T-helper 2 cell treated with Interferon-gamma antibody and Interleukin-4, amounts not matched to agents 100 ng/mL and 5 ng/mL, for 36 hours (primary cell): ENCODE data around the gene PAMR1. TPM values are rescaled to one million over a fixed set of nuclear protein-coding genes. Genes with fewer than 3 reads are reported as not detected.
"Not testable (repeated sequence)": the region's sequence is repeated elsewhere in the genome, so short reads cannot be mapped to it uniquely, and the experiment has no call there.

Experiments used
- intact Hi-C: fragments of 100-400 bp; cut with micrococcal nuclease; formaldehyde crosslinking; loops from one replicate; pipeline ENCODE4 v1.15.1; 2023
- total RNA-seq: library from RNA; stranded (reverse); gene quantifications from 2 replicates; pipeline ENCODE4 v1.2.3, GENCODE V29; 2022

The PAMR1 gene
- total RNA-seq, 1 donor from 2014 or later, result not detected

DNA sequence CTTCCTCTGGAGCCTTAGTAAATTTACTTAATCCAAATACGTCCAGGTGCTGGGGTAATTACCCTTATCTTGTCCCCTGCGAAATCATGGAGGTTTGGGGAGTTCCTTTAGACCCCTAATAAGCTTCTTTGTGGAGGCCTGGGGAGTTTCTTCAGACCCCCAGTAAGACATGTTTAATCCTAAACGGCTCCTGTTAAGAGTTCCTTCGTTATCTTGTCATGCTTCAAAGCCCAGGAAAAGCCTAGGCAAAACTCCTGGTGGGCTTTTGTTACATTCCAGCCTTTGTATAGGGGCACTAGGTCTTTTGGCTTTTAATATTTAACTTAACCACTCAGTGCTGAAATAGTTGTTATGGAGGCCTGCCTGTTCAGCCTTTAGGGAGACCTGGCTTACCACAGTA is 18.1 kb upstream of the PAMR1 start:
- intact Hi-C loops, result no loop called here

DNA sequence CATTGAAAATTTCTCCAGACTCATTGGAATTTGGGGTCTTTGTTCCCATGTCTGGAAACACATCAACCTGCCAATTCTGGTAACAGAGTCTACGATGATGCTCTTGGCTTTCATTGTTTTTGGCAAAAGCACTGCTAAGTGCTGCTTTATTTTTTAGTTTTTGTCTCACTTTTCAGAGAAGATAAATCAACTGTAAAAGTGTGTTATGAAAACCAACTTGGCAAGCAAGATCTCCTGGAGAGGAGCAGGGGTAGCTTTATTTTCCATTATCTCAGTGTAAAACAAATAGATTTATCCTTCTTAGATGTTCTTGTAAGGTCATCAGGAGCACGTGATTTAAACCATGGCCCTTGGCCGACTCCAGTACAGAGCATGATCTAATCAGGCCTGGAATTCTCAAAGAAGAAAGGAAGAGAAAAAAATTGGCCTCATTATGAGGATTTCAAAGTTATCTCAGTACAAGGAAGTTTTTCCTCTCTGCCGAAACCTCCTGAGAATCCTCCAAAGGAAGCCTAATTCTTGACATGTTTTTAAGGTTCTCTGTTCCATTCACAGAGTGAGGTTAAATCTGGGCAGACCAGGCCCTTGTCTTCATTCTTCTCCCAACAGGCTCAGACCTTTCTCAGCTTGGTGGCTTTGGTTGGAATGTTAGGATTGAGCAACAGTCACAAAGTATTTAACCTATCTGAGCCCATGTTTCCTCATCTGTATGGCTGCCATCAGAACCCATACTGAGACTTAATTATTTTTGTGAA is 16.4 kb upstream of the PAMR1 start:
- intact Hi-C loops, result no loop called here

DNA sequence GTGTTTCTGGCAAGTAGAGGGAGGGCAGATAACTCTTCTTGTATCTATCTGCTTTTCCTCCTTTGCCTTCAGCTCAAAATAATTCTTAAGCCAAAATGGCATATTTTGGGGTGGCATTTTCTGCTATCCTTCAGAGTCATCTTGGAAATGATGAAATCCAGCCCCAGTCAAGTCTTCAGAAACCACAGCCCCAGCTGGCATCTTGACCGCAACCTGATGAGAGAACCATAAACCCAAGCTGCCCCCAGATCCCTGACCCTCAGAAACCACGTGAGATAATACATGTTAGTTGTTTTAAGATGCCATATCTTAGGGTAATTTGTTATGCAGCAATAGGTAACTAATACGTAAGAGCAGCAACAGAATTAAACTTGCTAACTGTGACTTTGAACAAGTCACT is 15.1 kb upstream of the PAMR1 start:
- intact Hi-C loops, result no loop called here

DNA sequence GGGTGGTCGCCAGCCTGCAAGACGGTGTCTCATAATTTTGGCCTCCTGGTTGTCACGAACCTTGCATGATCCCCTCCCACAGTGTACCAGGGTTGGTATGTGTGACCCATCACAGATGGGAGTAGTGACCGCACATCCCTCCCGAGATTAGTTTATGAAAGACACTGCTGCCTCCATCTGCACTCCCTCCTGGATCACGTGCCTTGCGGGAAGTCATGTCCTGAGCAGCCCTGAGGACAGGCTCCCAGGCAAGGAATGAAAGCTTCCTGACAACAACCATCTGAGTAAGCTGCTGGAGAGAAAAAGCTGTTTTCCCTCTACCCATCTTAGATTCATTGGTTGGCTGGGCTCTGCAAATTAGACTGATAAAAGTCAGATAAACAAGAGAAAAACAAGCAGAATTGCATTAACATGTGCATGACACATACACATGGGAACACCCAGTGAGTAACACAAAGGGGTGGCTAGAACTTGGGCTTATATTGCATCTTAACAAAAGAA is 14.4 kb upstream of the PAMR1 start:
- intact Hi-C loops, result no loop called here

DNA sequence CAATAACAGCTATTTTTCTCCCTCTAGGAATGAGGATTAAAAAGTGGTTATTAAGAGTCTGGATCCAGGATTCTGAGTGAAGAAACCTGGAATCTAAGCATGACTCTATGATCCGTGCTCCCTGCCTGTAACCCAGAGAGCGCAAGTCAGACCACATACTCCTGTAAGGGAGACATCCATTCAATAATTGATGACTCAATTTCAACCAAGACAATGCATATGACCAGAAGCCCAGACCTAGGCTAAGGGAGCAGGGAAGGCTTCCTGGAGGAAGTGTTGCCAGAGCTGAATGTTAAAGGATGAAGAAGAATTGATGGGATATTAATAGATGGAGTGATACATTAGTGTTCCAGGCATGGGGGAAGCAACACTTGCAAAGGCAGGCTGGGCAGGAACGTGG is 13.8 kb upstream of the PAMR1 start:
- intact Hi-C loops, result no loop called here

DNA sequence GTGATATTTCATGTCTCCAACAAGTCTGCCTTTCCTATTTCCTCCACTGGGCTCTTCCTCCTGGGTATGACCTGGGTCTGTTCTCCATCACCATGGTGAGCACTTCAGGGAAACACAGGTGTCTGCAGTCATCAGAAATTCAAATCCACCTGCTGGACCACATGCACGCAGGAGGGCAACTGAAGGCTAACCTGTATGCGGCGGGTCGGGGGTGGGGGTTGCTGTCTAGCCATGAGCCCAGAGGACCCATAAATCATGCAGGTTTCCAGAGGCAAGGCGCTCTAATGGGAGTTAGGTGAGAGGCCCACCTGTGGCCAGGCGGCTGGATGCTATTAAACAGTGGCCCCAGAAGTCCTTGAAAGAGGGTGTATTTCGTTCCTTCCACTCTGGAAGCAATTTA is 11.1 kb upstream of the PAMR1 start:
- intact Hi-C loops, result no loop called here

DNA sequence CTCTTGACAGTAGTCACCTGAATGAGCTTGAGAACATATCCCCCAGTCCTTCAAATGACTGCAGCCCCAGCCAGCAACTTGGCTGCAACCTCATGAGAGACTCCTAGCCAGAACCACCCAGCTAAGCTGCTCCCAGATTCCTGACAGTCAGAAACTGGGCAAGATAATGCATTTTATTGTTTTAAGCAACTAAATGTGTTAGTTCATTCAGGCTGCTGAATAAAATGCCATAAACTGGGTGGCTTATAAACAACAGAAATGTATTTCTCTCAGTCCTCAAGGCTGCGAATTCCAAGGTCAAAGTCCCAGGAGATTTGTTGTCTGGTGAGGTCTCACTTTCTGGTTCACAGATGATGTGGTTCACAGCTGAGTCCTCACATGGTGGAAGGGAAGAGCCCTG is 5.8 kb upstream of the PAMR1 start:
- intact Hi-C loops, result no loop called here

DNA sequence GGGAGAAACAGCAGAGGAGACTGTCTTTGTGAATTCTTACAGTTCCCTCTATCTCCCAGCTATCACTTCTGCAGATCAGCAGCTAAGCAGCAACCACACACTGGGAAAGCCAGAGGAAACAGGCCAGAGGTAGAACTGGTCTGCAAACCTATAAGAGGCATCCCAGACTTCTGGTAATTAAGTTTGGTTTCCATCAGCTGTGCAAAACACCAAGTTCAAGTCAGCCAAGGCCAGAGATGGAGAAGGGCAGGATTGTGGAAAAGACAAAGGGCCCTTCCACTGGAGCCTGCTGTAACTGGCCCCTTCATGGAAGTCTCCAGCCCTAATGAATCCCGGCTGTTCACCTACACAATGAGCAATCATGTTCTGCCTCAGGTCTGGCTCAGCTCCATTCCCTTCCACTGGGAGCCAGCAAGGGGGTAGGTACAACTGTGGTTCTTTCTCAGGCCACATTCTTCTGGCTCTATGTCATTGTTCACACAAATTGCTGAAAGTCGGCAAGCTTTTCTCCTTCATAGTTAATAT is 4.6 kb upstream of the PAMR1 start:
- intact Hi-C loops, result no loop called here

DNA sequence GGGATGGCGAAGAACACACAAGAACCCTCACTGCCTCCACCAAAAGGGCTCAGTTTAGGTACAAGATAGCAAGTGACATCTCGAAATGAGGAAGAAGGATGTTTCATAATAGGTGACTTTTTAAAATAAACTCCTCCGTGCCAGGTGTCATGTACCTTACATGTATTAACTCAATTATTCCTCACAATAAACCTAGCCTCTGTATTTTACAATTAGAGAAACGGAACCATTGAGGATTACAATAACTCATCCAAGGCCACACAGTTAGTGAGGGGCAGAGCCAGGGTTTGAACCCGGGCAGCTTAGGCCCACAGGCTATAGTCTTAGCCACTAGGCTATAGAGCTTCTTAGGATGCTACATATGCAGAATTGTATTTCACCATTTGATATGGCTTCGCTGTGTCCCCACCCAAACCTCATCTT is 965 bp upstream of the PAMR1 start:
- intact Hi-C loops, result no loop called here

DNA sequence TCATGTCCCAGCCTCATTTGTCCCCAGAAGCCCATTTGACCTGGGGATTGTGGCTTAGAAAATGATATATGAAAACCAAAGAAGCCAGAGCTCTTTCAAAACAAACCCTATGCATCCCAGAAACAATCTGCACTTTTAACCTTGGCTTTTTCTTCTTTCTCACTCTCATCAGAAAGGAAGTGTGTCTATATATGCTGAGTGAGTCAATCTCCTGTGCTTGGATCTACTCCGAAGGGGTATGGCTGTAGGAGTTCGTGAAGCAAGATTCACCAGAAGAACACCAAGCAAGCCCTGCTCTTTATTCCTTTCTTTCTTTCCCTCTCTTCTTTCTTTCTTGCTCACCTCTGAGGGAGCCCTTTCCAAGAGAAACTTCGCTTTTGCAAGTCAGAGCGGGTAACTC is 636 bp downstream of the PAMR1 start:
- intact Hi-C loops, result no loop called here

DNA sequence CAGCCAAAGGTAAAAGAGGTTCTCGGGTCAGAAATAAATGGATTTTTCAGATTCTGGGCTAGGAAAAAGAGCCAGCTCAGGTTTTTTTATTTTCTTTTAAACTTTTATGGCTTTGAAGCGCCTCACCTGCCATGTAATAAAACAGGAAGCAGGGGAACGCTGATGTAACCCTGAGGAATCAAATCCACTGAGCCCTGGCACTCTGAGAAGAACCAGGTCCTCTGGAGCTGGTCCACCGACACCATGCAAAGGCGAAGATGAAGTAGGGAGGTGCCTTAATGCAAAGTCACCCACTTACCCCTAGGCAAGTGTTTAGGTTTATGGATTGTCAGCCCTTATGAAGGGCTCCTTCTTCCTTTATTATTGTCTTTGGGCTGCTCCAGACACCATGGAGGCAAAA is 1.6 kb downstream of the PAMR1 start:
- intact Hi-C loops, result no loop called here

DNA sequence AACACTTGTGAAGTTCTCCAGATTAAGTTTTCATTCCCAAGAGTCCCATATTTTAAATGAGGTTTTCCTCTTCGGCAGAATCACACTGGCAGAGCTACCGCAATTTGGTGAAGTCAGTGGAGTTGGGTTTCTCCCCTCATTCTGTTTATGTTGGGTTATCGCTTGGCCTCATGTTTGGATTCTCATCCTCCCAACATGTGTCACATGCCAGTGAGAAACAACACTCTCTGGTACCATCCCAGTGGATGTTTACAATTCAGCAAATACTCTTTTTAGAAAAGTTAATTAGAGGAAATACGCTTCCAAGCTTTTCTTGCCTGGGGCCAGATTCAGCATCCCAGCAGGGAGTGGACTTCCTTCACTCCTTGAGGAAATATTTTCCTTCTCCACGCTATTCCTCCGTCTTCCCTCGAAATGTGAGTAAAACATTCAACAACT is 2.1 kb downstream of the PAMR1 start:
- intact Hi-C loops, result no loop called here

DNA sequence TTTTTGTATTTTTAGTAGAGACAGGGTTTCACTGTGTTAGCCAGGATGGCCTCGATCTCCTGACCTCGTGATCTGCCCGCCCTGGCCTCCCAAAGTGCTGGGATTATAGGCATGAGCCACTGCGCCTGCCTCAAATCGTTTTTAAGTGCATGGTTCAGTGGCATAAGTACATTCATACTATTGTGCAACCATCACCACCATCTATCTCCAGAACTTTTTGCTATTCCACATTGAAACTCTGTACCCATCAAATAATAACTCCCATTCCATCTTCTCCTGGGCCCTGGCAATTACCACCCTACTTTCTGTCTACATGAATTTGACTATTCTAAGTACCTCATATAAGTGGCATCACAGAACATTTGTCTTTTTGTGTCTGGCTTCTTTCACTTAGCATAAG is 3.3 kb downstream of the PAMR1 start:
- intact Hi-C loops, result not testable (repeated sequence)

DNA sequence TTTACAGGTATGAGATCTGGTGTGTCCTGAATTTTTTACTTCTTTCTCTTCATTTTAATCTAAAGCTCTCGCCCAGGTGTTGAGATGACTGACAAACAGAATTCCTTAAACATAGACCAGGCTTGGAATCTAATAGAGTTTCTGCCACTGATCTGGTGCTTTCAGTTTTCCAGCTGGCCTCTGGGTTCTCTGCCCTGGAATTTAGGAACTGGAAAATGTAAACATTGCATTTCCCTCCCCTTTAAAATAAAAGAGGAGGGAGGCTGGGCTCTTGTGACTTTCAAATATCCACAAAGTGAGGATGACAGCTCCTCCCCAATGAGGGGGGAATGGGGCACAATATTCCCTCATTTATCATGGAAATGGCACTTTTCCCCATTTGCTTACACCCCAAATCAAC is 5.0 kb downstream of the PAMR1 start:
- intact Hi-C loops, result no loop called here

DNA sequence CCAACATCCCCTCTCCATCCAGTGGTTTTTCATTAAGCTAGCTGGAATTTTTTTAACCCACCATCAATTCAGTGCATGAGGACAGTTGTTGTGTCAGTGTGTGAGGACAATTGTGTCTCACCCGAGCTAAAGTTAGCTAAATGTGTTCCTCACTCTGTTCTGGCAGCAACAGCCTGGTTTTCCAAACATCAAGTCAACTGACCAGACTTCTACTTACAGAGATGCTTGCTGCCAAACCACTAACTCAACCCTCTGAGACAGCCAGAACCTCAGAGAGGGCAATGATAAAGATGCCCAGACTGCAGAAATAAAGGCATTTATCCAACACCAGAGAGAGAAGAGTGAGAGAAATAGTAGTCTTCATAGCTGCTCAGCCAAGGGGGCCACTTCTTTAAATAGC is 6.7 kb downstream of the PAMR1 start:
- intact Hi-C loops, result no loop called here

DNA sequence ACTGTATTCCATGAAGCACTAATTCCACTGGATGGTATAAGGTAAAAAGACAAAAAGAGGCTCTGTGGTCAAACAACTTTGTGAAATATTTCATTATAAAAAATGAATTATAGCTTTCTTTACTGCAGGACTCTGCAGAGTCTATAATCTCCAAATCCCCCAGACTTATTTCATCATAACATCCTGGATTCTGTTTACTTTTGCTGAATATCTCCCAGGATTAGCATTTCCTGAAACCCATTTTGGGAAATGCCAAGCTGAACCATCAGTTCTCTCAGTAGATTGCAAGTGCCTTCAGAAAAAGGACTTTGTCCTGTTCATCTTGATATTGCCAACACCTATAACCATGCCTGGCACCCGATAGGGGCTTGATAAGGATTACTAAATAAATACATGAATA is 7.9 kb downstream of the PAMR1 start:
- intact Hi-C loops, result no loop called here

DNA sequence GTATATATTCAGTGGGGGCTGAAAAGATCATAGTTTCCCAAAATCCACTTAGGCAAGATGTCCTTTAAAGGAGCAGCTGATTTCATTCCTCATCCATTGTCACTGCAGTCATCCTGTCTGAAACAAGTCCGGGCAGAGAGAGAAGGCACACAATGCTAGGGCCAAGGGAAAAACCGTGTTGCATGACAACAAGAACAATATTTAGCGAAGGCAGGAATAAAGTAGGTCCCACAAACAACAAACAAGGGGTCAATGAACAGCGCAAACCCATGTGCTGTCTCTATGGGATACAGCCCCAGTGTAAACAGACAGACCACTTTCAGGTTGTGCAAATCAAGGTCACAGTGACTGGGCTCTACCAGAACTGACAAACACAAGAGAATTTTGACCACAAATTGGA is 9.0 kb downstream of the PAMR1 start:
- intact Hi-C loops, result no loop called here

DNA sequence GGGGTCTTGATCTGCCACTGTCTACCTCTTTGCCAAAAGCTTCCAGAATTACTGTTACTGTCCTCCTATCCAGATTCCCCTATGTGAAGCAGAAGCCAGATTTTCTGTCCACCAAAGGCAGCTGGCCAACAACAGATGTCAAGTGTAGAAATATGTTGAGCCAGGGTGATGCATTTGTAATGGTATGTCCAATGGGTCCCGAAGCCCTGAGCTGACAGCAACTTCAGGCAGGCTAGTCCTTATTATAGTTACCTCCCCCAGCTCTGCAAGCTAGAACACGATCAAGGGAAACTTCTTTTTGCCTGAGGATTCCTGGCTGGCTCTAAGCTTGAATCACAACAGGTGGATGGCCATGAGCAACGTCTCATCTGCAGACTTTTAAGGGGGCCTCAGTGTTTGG is 10.2 kb downstream of the PAMR1 start:
- intact Hi-C loops, result no loop called here

DNA sequence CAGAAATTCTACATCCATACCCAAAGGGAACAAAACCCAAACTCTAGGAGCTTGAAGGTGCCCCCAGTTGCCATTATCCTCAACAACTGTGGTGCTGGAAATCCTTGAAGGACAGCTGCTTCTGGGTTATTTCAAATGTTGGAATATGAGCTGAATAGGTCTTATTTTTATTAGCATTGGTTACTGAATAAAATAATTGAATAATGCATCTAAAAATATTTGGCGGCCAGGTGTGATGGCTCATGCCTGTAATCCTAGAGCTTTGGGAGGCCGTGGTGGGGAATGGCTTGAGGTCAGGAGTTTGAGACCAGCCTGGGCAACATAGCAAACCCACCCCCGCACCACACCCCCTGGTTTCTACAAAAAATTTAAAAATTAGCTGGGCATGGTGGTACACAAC is 10.9 kb downstream of the PAMR1 start:
- intact Hi-C loops, result no loop called here

DNA sequence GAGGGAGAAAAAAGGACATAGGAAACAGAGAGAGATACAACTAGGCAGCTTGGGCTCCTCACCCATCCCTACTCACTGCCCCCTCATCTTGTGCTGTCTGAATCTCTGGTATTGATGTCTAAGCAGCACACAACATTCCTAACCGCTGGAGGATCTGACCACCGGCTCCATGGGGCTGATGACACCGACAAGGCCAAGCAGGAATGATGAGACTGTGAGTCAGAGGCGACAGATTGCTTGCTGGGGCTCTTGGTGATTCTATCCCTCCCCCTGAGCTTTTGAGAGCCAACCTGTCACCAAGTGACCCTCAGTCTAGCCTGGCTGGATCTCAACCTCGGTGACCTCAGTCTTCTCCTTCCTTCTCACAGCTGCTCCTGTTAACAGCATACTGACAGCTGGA is 13.8 kb downstream of the PAMR1 start:
- intact Hi-C loops, result no loop called here

DNA sequence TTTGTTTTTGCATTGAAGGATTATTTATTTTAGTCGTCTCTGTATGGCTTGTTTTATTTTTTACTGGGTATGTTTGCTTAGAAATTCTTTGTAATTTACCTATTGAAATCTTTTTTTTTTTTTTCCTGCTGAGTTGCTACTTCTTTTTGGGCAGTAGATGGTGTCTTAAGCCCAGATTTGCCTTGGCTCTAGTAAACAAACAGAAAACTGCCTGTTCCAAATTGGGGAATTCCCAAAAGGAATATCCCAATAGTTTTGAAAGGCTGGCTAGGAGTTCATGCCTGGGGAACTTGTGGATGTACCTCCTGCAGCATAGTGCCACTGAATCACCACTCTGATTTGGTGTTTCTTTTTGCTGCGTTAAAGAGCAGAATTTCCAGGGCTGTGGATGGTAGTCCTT is 17.7 kb downstream of the PAMR1 start:
- intact Hi-C loops, result no loop called here

DNA sequence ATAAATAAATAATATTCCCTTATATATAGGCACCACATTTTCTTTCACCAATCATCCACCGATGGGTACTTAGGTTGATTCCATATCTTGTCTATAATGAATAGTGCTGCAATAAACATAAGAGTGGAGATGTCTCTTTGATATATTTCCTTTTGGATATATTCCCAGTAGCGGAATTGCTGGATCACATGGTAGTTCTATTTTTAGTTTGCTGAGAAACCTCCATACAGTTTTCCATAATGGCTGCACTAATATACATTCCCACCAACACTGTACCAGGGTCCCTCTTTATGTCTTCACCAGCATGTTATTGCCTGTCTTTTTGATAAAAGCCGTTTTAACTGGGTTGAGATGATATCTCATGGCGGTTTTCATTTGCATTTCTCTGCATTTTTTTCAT is 23.6 kb downstream of the PAMR1 start:
- intact Hi-C loops, result no loop called here

DNA sequence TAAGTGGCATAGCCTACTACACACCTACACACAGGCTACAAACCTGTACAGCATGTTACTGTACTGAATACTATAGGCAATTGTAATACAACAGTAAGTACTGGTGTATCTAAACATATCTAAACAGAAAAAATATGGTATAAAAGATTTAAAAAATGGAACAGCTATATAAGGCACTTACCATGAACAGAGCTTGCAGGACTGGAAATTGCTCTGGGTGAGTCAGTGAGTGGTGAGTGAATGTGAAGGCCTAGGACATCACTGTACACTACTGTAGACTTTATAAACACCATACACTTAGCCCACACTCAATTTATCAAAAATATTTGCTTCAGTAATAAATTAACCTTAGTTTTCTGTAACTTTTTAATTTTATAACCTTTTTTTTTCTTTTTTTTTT is 24.7 kb downstream of the PAMR1 start:
- intact Hi-C loops, result no loop called here
